Measurements from ENCODE around the gene PDLIM5. TPM values are rescaled to one million over a fixed set of nuclear protein-coding genes. Genes with fewer than 3 reads are reported as not detected.
"Not testable (repeated sequence)": the region's sequence is repeated elsewhere in the genome, so short reads cannot be mapped to it uniquely, and the experiment has no call there.

Gene PDLIM5
- total RNA-seq, 1 donor from 2014 or later, result 24.2 TPM

DNA sequence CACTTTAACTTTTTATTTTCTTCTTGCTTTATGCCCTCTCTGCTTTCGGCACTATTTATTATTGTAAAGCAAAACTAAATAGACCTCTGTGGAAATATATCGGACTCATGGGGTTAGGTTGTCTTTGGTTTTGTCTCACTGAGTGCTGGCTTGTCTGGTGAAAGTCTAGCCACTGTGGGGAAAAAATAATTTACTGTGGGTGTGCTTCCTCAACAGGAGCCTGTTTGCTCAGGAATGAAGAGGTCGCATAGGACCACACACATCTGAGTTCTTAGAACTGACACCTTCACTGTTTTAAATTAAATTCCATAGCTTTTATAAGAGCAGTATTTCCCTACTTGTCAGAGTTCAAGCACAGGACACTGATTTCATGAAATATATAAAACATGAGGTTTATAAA lies 203.0 kb downstream of the PDLIM5 start:
- Mint-ChIP-seq H3K9me3 (no peaks in the 10 kb centered on the region), H3K27me3 (ENCODE audit: low read depth) (no peaks in the 10 kb centered on the region), H3K36me3 (ENCODE audit: low read depth) (no peaks in the 10 kb centered on the region), H3K27ac (no peak overlapping the region), H3K4me1 (ENCODE audit: low read depth) (no peaks in the 10 kb centered on the region), H3K4me3 (ENCODE audit: low read depth) (no peak overlapping the region)
- DNase-seq (ENCODE audit: low spot score), result no peak
- intact Hi-C loops (cut with micrococcal nuclease), result no loop called here

DNA sequence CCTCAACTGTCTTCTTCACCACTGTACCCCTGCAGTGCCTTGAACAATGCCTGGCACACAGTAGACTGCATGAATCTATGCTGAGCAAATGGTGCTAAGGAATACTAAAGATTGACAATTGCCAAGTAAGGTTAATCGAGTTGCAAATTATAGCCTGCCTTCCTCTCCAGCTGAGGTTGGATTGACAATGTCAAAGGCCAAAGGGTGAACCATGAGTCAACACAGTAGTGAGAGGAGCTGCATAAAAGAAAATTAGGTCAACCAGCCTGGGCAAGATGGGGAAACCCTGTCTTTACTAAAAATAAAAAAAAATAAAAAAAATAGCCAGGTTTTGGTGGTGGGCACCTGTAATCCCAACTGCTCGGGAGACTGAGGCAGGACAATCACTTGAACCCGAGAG lies 208.9 kb downstream of the PDLIM5 start:
- Mint-ChIP-seq H3K27ac (no peak overlapping the region), H3K27me3 (ENCODE audit: low read depth) (no peaks in the 10 kb centered on the region), H3K4me3 (ENCODE audit: low read depth) (no peak overlapping the region), H3K9me3 (no peaks in the 10 kb centered on the region), H3K36me3 (ENCODE audit: low read depth) (no peaks in the 10 kb centered on the region), H3K4me1 (ENCODE audit: low read depth) (no peaks in the 10 kb centered on the region)
- no peak for DNase-seq (ENCODE audit: low spot score)
- intact Hi-C loops (cut with micrococcal nuclease), result no loop called here

DNA sequence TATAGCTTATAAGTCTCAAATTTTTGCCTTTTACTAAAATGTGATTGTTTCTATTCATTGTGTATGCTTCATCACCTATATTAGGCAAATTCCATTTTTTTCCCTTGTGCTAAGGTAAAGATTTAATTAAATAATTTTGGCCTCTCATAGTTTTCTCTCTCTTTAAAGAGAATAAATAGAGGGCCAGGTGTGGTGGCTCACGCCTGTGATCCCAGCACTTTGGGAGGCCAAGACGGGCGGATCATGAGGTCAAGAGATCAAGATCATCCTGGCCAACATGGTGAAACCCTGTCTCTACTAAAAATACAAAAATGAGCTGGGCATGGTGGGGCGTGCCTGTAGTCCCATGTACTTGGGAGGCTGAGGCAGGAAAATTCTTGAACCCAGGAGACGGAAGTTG lies 213.3 kb downstream of the PDLIM5 start:
- H3K27me3 Mint-ChIP-seq (ENCODE audit: low read depth); DNase-seq (ENCODE audit: low spot score); H3K4me3 Mint-ChIP-seq (ENCODE audit: low read depth); H3K27ac Mint-ChIP-seq; intact Hi-C loops (cut with micrococcal nuclease); H3K4me1 Mint-ChIP-seq (ENCODE audit: low read depth); H3K36me3 Mint-ChIP-seq (ENCODE audit: low read depth); H3K9me3 Mint-ChIP-seq: not testable (repeated sequence)

DNA sequence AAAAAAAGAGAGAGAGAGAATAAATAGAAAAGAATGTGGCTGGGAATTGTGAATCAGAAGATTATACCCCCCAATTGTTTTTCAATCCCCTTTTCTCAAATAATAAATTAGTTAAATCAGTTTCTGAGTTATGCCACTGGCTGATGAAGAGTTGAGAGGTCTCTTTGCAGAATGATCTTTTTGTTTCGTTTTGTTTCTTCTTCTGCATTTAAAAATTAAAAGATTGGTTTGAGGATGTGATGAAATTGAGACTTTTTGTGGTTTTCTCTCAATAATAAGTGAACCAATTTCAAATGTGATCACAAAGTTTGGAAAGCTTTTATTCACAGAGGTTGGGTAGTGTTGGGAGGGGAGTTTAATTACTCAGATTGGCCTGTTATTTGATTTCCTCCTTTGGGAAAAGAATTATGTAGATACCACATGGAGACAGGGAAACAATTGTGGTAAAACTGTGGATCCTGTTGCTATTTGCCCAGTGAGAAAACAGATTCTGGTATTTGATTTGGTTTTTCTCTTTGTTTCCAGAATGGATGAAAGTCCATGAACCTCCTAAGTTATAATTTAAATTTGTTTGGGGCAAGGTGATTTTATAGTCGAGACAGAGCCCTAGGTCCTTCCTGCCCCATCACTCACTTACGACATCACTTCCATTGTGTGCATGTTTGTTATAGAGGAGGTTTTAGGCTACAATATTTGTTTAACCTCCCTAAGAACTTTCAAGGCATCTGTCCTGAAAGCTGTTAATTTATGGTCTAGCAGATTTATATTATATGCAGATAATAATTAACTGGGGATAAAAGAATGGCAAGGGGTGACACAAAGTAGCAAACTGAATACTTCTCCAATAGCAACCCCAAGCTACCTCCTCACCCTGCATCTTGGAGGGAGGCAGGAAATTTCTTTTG lies 214.0 kb downstream of the PDLIM5 start:
- Mint-ChIP-seq H3K4me3 (ENCODE audit: low read depth) (no peak overlapping the region), H3K27me3 (ENCODE audit: low read depth) (no peaks in the 10 kb centered on the region)

GRCh38 chr4:94668724-94669123 lies 217.0 kb downstream of the PDLIM5 start:
- Mint-ChIP-seq H3K27me3 (ENCODE audit: low read depth) (no peaks in the 10 kb centered on the region), H3K36me3 (ENCODE audit: low read depth) (no peaks in the 10 kb centered on the region), H3K9me3 (no peaks in the 10 kb centered on the region), H3K4me3 (ENCODE audit: low read depth) (no peak overlapping the region), H3K27ac (no peak overlapping the region), H3K4me1 (ENCODE audit: low read depth) (no peaks in the 10 kb centered on the region)
- intact Hi-C loops (cut with micrococcal nuclease), result no loop called here
- DNase-seq (ENCODE audit: low spot score), result no peak

More for the DNA sequence above, 214.0 kb downstream of the PDLIM5 start:
- H3K9me3 Mint-ChIP-seq, result no peaks in the 10 kb centered on the region
- intact Hi-C loops (cut with micrococcal nuclease), result no loop called here
- H3K27ac Mint-ChIP-seq, result no peak overlapping the region
- no peak for DNase-seq (ENCODE audit: low spot score)
- H3K4me1 Mint-ChIP-seq (ENCODE audit: low read depth), result no peaks in the 10 kb centered on the region
- no peaks in the 10 kb centered on the region for H3K36me3 Mint-ChIP-seq (ENCODE audit: low read depth)

GRCh38 chr4:94669672-94670664 lies 218.2 kb downstream of the PDLIM5 start:
- H3K27me3 Mint-ChIP-seq (ENCODE audit: low read depth), result no peaks in the 10 kb centered on the region
- no peaks in the 10 kb centered on the region for H3K4me1 Mint-ChIP-seq (ENCODE audit: low read depth)
- no peaks in the 10 kb centered on the region for H3K9me3 Mint-ChIP-seq
- DNase-seq (ENCODE audit: low spot score), result no peak
- no peak overlapping the region for H3K4me3 Mint-ChIP-seq (ENCODE audit: low read depth)
- no peak overlapping the region for H3K27ac Mint-ChIP-seq
- intact Hi-C loops (cut with micrococcal nuclease), result no loop called here
- no peaks in the 10 kb centered on the region for H3K36me3 Mint-ChIP-seq (ENCODE audit: low read depth)

DNA sequence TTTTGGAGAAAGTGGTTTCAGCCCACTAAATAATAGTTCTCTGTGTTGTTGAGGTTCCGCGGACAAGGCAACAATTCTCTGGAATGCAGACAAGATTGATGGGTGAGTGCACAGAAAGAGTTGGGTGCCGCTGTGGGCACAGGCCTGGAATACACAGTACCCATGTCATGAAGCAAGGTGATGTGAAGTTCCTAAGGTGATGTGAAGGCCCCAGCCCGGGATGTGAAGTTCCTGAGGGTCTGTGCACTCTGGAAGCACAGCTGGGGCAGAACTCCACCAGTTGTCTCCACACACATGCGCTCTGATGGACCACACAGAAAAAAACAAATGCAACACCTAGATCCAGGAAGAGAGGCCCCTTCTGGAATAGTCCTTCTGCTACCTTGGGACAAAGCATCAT lies 219.4 kb downstream of the PDLIM5 start:
- H3K27ac Mint-ChIP-seq, result no peak overlapping the region
- no peak for DNase-seq (ENCODE audit: low spot score)
- no peaks in the 10 kb centered on the region for H3K4me1 Mint-ChIP-seq (ENCODE audit: low read depth)
- H3K36me3 Mint-ChIP-seq (ENCODE audit: low read depth), result no peaks in the 10 kb centered on the region
- no peaks in the 10 kb centered on the region for H3K9me3 Mint-ChIP-seq
- H3K27me3 Mint-ChIP-seq (ENCODE audit: low read depth), result no peaks in the 10 kb centered on the region
- intact Hi-C loops (cut with micrococcal nuclease), result no loop called here
- no peak overlapping the region for H3K4me3 Mint-ChIP-seq (ENCODE audit: low read depth)

GRCh38 chr4:94673961-94674360 lies 222.2 kb downstream of the PDLIM5 start:
- no peak overlapping the region for H3K27ac Mint-ChIP-seq
- H3K4me1 Mint-ChIP-seq (ENCODE audit: low read depth), result no peaks in the 10 kb centered on the region
- H3K27me3 Mint-ChIP-seq (ENCODE audit: low read depth), result no peaks in the 10 kb centered on the region
- DNase-seq (ENCODE audit: low spot score), result no peak
- no peak overlapping the region for H3K4me3 Mint-ChIP-seq (ENCODE audit: low read depth)
- H3K36me3 Mint-ChIP-seq (ENCODE audit: low read depth), result no peaks in the 10 kb centered on the region
- intact Hi-C loops (cut with micrococcal nuclease), result no loop called here
- H3K9me3 Mint-ChIP-seq, result no peaks in the 10 kb centered on the region

DNA sequence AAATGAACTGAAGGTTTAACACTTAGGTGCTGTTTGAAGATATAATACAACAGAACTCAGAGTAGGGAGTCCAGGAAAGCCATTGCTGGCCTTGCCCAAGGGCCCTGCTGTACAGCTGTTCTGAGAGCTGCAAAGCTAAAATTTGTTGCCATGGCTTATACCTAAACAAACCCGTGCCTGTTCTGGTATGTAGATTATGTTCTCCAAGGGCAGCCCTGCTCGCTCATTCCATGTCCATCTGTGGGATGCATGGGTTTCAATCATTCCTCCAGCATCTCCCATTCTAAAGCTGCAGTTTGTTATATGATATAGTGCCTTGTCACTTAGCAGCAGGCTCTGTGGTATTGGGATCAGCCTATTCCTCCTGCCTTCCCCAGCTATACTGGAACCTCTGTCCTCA lies 225.2 kb downstream of the PDLIM5 start:
- Mint-ChIP-seq H3K27ac (no peak overlapping the region), H3K27me3 (ENCODE audit: low read depth) (no peaks in the 10 kb centered on the region)

GRCh38 chr4:94678896-94679295 lies 227.2 kb downstream of the PDLIM5 start:
- Mint-ChIP-seq H3K27ac (no peak overlapping the region), H3K4me3 (ENCODE audit: low read depth) (no peak overlapping the region), H3K36me3 (ENCODE audit: low read depth) (no peaks in the 10 kb centered on the region), H3K4me1 (ENCODE audit: low read depth) (no peaks in the 10 kb centered on the region), H3K27me3 (ENCODE audit: low read depth) (no peaks in the 10 kb centered on the region), H3K9me3 (no peaks in the 10 kb centered on the region)
- intact Hi-C loops (cut with micrococcal nuclease), result no loop called here
- no peak for DNase-seq (ENCODE audit: low spot score)

More for the DNA sequence above, 225.2 kb downstream of the PDLIM5 start:
- Mint-ChIP-seq H3K4me1 (ENCODE audit: low read depth) (no peaks in the 10 kb centered on the region), H3K4me3 (ENCODE audit: low read depth) (no peak overlapping the region), H3K36me3 (ENCODE audit: low read depth) (no peaks in the 10 kb centered on the region), H3K9me3 (no peaks in the 10 kb centered on the region)
- intact Hi-C loops (cut with micrococcal nuclease), result no loop called here
- no peak for DNase-seq (ENCODE audit: low spot score)

DNA sequence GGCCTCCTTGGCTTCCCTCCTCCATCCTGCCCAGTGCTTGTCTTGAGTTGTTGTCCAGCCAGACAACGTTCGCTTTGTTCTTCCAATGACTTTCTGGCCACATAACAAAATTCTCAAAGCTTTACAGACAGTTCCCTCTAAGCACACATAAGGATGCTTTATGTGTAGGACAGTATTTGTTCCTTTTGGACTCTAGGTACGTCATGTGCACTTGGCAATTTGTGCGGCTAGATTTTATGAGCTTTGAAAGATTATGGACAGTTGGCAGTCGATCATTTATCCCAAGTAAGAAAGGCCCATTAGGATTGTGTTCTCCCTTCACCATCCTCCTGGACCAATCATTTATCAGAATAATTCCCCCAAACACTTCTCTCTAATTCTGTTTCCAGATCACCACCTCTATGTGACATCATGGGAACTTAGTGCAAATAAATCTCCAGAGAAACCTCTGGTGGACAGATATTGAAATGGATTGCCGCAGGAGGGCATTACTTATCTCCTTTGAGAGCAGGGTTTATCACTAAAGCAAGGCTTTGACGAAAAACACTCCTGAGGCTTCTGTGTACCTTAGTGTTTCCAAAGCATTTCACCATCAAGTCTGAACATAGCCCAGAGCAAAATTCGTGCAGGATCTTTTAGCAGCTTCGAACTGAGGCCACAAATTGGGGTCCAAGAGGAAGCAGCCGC lies 228.6 kb downstream of the PDLIM5 start:
- no peaks in the 10 kb centered on the region for H3K4me1 Mint-ChIP-seq (ENCODE audit: low read depth)
- no peaks in the 10 kb centered on the region for H3K36me3 Mint-ChIP-seq (ENCODE audit: low read depth)
- DNase-seq (ENCODE audit: low spot score), result no peak
- no peak overlapping the region for H3K27ac Mint-ChIP-seq
- intact Hi-C loops (cut with micrococcal nuclease), result no loop called here
- no peaks in the 10 kb centered on the region for H3K27me3 Mint-ChIP-seq (ENCODE audit: low read depth)
- no peak overlapping the region for H3K4me3 Mint-ChIP-seq (ENCODE audit: low read depth)
- no peaks in the 10 kb centered on the region for H3K9me3 Mint-ChIP-seq

- H3K4me3 Mint-ChIP-seq (ENCODE audit: low read depth), result no peak overlapping the region
- H3K27ac Mint-ChIP-seq, result no peak overlapping the region
- no peaks in the 10 kb centered on the region for H3K27me3 Mint-ChIP-seq (ENCODE audit: low read depth)
- H3K9me3 Mint-ChIP-seq, result no peaks in the 10 kb centered on the region
- peaks cover 2% of the 10 kb centered on the region for H3K4me1 Mint-ChIP-seq (ENCODE audit: low read depth)
- intact Hi-C loops (cut with micrococcal nuclease), result no loop called here
- DNase-seq (ENCODE audit: low spot score), result no peak
- no peaks in the 10 kb centered on the region for H3K36me3 Mint-ChIP-seq (ENCODE audit: low read depth)
Observed at GRCh38 chr4:94686086-94686485, 234.3 kb downstream of the PDLIM5 start.
